Neural cell (in vitro differentiated cells): ENCODE results near the gene OR4S1. TPM values are rescaled to one million over a fixed set of nuclear protein-coding genes. Genes with fewer than 3 reads are reported as not detected.

Source experiments
- H2AFZ ChIP-seq: fragments of 200-600, 300-800 bp; sonication (generic), shearing (Covaris generic); 2 replicates; pipeline ENCODE4 v1.6.0; 2014; ENCODE audit warnings: low read depth, mild to moderate bottlenecking, antibody characterized with exemption, low read length, moderate library complexity
- H3F3A ChIP-seq: fragments of 200-600 bp; shearing (Covaris generic); 2 replicates; pipeline ENCODE4 v1.6.1; 2016; ENCODE audit warnings: mild to moderate bottlenecking, moderate library complexity, mixed read lengths, antibody characterized with exemption, low read length; ENCODE audit not compliant: insufficient read depth, poor library complexity, severe bottlenecking
- H3K27ac ChIP-seq: fragments of 200-600, 300-800 bp; sonication (generic), shearing (Covaris generic); 2 replicates; pipeline ENCODE4 v1.5.1; 2014; ENCODE audit warnings: mild to moderate bottlenecking, low read length, moderate library complexity
- H3K27me3 ChIP-seq: fragments of 300-800, 200-600 bp; sonication (generic), shearing (Covaris generic); 2 replicates; pipeline ENCODE4 v1.6.0; 2014; ENCODE audit warnings: mild to moderate bottlenecking, low read depth, low read length, moderate library complexity; ENCODE audit not compliant: insufficient read depth
- H3K36me3 ChIP-seq: fragments of 300-800, 200-600 bp; sonication (generic), shearing (Covaris generic); 2 replicates; pipeline ENCODE4 v1.5.1; 2014; ENCODE audit warnings: mild to moderate bottlenecking, antibody characterized with exemption, low read length, moderate library complexity; ENCODE audit not compliant: insufficient read depth
- H3K4me2 ChIP-seq: fragments of 300-800, 200-600 bp; sonication (generic), shearing (Covaris generic); 2 replicates; pipeline ENCODE4 v1.6.0; 2014; ENCODE audit warnings: mild to moderate bottlenecking, low read length
- H3K4me3 ChIP-seq: fragments of 300-800, 200-600 bp; sonication (generic), shearing (Covaris generic); 2 replicates; pipeline ENCODE4 v1.5.1; 2014; ENCODE audit warnings: mild to moderate bottlenecking, low read length, moderate library complexity
- H3K79me2 ChIP-seq: fragments of 200-600 bp; shearing (Covaris generic); replicated peaks from 2 replicates; pipeline ENCODE4 v1.6.0; 2014; ENCODE audit warnings: mild to moderate bottlenecking, low read length, moderate library complexity; ENCODE audit not compliant: insufficient read depth
- H3K9ac ChIP-seq: fragments of 300-800, 200-600 bp; sonication (generic), shearing (Covaris generic); 2 replicates; pipeline ENCODE4 v1.6.1; 2016; ENCODE audit warnings: mild to moderate bottlenecking, low read length, mixed read lengths
- H3K9me2 ChIP-seq: fragments of 200-600 bp; shearing (Covaris generic); 2 replicates; pipeline ENCODE4 v1.6.1; 2016; ENCODE audit warnings: mild to moderate bottlenecking, low read length, mixed read lengths; ENCODE audit not compliant: insufficient read depth
- H3K9me3 ChIP-seq: fragments of 200-600, 300-800 bp; sonication (generic), shearing (Covaris generic); 2 replicates; pipeline ENCODE4 v1.6.1; 2016; ENCODE audit warnings: mild to moderate bottlenecking, mixed run types, low read length, moderate library complexity, mixed read lengths
- H4K20me1 ChIP-seq: fragments of 200-600 bp; shearing (Covaris generic); 2 replicates; pipeline ENCODE4 v1.6.1; 2016; ENCODE audit warnings: mild to moderate bottlenecking, mixed run types; ENCODE audit not compliant: insufficient read depth
- CTCF ChIP-seq: fragments of 450-650 bp; IDR thresholded peaks from 2 replicates; pipeline ENCODE4 v1.5.1; 2014; ENCODE audit warnings: antibody characterized with exemption, mild to moderate bottlenecking, moderate library complexity; ENCODE audit not compliant: poor library complexity, severe bottlenecking
- EP300 ChIP-seq: fragments of 450-650 bp; conservative IDR thresholded peaks from 2 replicates; pipeline ENCODE4 v1.6.1; 2014; ENCODE audit warnings: antibody characterized with exemption, mild to moderate bottlenecking, moderate library complexity; ENCODE audit not compliant: poor library complexity, severe bottlenecking
- EZH2 ChIP-seq: fragments of 200-600, 300-800 bp; shearing (Covaris generic), sonication (generic); IDR thresholded peaks from 2 replicates; pipeline ENCODE4 v1.6.1; 2014; ENCODE audit warnings: antibody characterized with exemption, low read length, borderline replicate concordance, mild to moderate bottlenecking; ENCODE audit not compliant: insufficient read depth, poor library complexity, severe bottlenecking
- MXI1 ChIP-seq: fragments of 450-650 bp; conservative IDR thresholded peaks from 2 replicates; pipeline ENCODE4 v1.6.1; 2014; ENCODE audit warnings: antibody characterized with exemption, mild to moderate bottlenecking; ENCODE audit not compliant: poor library complexity, severe bottlenecking
- POLR2AphosphoS5 ChIP-seq: IDR thresholded peaks from 2 replicates; pipeline ENCODE4 v1.6.1; 2012
- RAD21 ChIP-seq: fragments of 450-650 bp; conservative IDR thresholded peaks from 2 replicates; pipeline ENCODE4 v1.6.1; 2014; ENCODE audit warnings: antibody characterized with exemption, mild to moderate bottlenecking, moderate library complexity
- REST ChIP-seq: IDR thresholded peaks from 2 replicates; pipeline ENCODE4 v1.6.1; 2012; ENCODE audit warnings: borderline replicate concordance
- SMC3 ChIP-seq: fragments of 450-650 bp; conservative IDR thresholded peaks from 2 replicates; pipeline ENCODE4 v1.6.1; 2014; ENCODE audit warnings: antibody characterized with exemption, mild to moderate bottlenecking, moderate library complexity; ENCODE audit not compliant: poor library complexity
- TAF1 ChIP-seq: IDR thresholded peaks from 2 replicates; pipeline ENCODE4 v1.6.1; 2012; ENCODE audit warnings: low read depth
- polyA plus RNA-seq: library from polyadenylated mRNA; depleted of rRNA; stranded (reverse); fragments of >200 nt; gene quantifications from 2 replicates; pipeline ENCODE4 v1.2.3, GENCODE V29; 2014

The OR4S1 gene
- polyA plus RNA-seq, 1 donor from 2014 or later, result not detected

- Histone ChIP-seq H3K27me3 (no peaks in the 10 kb centered on the region), H3K9me3 (no peaks in the 10 kb centered on the region), H3K36me3 (no peaks in the 10 kb centered on the region), H3F3A (no peaks in the 10 kb centered on the region), H3K9ac (no peak overlapping the region), H3K79me2 (no peaks in the 10 kb centered on the region), H2AFZ (no peak overlapping the region), H3K27ac (no peak overlapping the region), H3K9me2 (no peaks in the 10 kb centered on the region), H3K4me2 (no peak overlapping the region), H4K20me1 (no peaks in the 10 kb centered on the region), H3K4me3 (no peak overlapping the region)
- TF ChIP-seq MXI1 (no peak), SMC3 (no peak), POLR2AphosphoS5 (no peak), EZH2 (no peak), RAD21 (no peak), REST (no peak), CTCF (no peak), EP300 (no peak), TAF1 (no peak)
Measured at GRCh38 chr11:48354677-48355076, 48.7 kb downstream of the OR4S1 start.

Other genes starting within 250 kb of the OR4S1 start
- gene OR4B1, start 89.4 kb upstream of the OR4S1 start, polyA plus RNA-seq, result not detected in 2 replicates
- gene OR4X2, start 61.1 kb upstream of the OR4S1 start, polyA plus RNA-seq, result not detected in 2 replicates
- gene OR4X1, start 42.4 kb upstream of the OR4S1 start, polyA plus RNA-seq, result not detected in 2 replicates
- not detected in 2 replicates for gene OR4C3, start 18.7 kb downstream of the OR4S1 start, polyA plus RNA-seq
- gene OR4C5, start 60.2 kb downstream of the OR4S1 start, polyA plus RNA-seq, result not detected in 2 replicates
- gene OR4A47, start 182.6 kb downstream of the OR4S1 start, polyA plus RNA-seq, result not detected in 2 replicates